GM12892 (cell line): ENCODE measurements around the gene FGGY.

Source experiments
- DNase-seq: peaks from one replicate; pipeline ENCODE4 v3.0.0; 2011; ENCODE audit not compliant: insufficient read length
- FAIRE-seq: peaks from 2 replicates; lab custom pipeline; 2011; peaks lifted over from hg19 to GRCh38; lab: Jason Lieb, UNC
- POLR2A ChIP-seq: IDR thresholded peaks from 2 replicates; pipeline ENCODE4 v1.6.1; 2011; ENCODE audit warnings: low read depth, low read length, control low read depth
- POLR2AphosphoS5 ChIP-seq: IDR thresholded peaks from 2 replicates; pipeline ENCODE4 v1.6.1; 2011; ENCODE audit warnings: low read depth, low read length, control low read depth
- TAF1 ChIP-seq: IDR thresholded peaks from 2 replicates; pipeline ENCODE4 v1.6.1; 2011; ENCODE audit warnings: low read depth, mild to moderate bottlenecking, control low read depth, low read length, borderline replicate concordance

FGGY gene

GRCh38 chr1:59687081-59687480, 390.2 kb downstream of the FGGY start:
- no peak for FAIRE-seq
- TF ChIP-seq POLR2AphosphoS5 (no peak), POLR2A (no peak), TAF1 (no peak)
- DNase-seq, result no peak

GRCh38 chr1:59688976-59689375, 392.1 kb downstream of the FGGY start:
- no peak for DNase-seq
- no peak for TF ChIP-seq POLR2AphosphoS5
- no peak for TF ChIP-seq POLR2A

GRCh38 chr1:59689730-59690129, 392.8 kb downstream of the FGGY start:
- no peak for TF ChIP-seq TAF1
- DNase-seq, result no peak
- FAIRE-seq, result no peak

More at GRCh38 chr1:59688976-59689375, 392.1 kb downstream of the FGGY start:
- no peak for FAIRE-seq

GRCh38 chr1:59690171-59690930, 393.5 kb downstream of the FGGY start:
- no peak for TF ChIP-seq POLR2A
- no peak for TF ChIP-seq POLR2AphosphoS5
- no peak for DNase-seq
- no peak for FAIRE-seq

GRCh38 chr1:59691261-59691660, 394.4 kb downstream of the FGGY start:
- FAIRE-seq, result no peak
- DNase-seq, result no peak
- no peak for TF ChIP-seq POLR2AphosphoS5
- TF ChIP-seq POLR2A, result no peak
- no peak for TF ChIP-seq TAF1

GRCh38 chr1:59692591-59692990, 395.7 kb downstream of the FGGY start:
- FAIRE-seq (no peak), DNase-seq (no peak)
- TF ChIP-seq POLR2AphosphoS5, result no peak
- TF ChIP-seq TAF1, result no peak
- no peak for TF ChIP-seq POLR2A

- FAIRE-seq (no peak), DNase-seq (no peak)
- TF ChIP-seq POLR2A, result no peak
- TF ChIP-seq TAF1, result no peak
- no peak for TF ChIP-seq POLR2AphosphoS5
Observed at GRCh38 chr1:59693406-59693805, 396.5 kb downstream of the FGGY start.

GRCh38 chr1:59695252-59695651, 398.4 kb downstream of the FGGY start:
- no peak for FAIRE-seq
- TF ChIP-seq TAF1 (no peak), POLR2A (no peak), POLR2AphosphoS5 (no peak)

GRCh38 chr1:59696421-59697115, 399.7 kb downstream of the FGGY start:
- FAIRE-seq (no peak), DNase-seq (no peak)
- TF ChIP-seq POLR2AphosphoS5, result no peak
- no peak for TF ChIP-seq TAF1
- TF ChIP-seq POLR2A, result no peak

More at GRCh38 chr1:59695252-59695651, 398.4 kb downstream of the FGGY start:
- DNase-seq, result no peak

GRCh38 chr1:59697150-59697800, 400.4 kb downstream of the FGGY start:
- FAIRE-seq, result peak; percentile 56
- no peak for DNase-seq
- TF ChIP-seq TAF1 (no peak), POLR2AphosphoS5 (no peak), POLR2A (no peak)

GRCh38 chr1:59698386-59698785, 401.5 kb downstream of the FGGY start:
- no peak for TF ChIP-seq POLR2A
- no peak for TF ChIP-seq POLR2AphosphoS5
- no peak for TF ChIP-seq TAF1
- no peak for FAIRE-seq
- no peak for DNase-seq

- TF ChIP-seq TAF1 (no peak), POLR2A (no peak), POLR2AphosphoS5 (no peak)
- FAIRE-seq (no peak), DNase-seq (no peak)
Observed at GRCh38 chr1:59699227-59699847, 402.4 kb downstream of the FGGY start.
